ACC112 (cell line): ENCODE results near the gene UBE2O.
A peak's percentile ranks its signal among the peaks of the same experiment; 100 is the strongest.

Experiments used
- H2AFZ ChIP-seq: fragments of 200-600 bp; sonication (generic); one replicate; pipeline ENCODE4 v1.6.0; 2017; ENCODE audit warnings: antibody characterized with exemption, low read length; ENCODE audit not compliant: unreplicated experiment
- H3K27ac ChIP-seq: fragments of 200-600 bp; sonication (generic); 2 replicates; pipeline ENCODE4 v1.5.1; 2014; ENCODE audit warnings: low read depth, mild to moderate bottlenecking, antibody characterized with exemption, low read length, moderate library complexity
- H3K27me3 ChIP-seq: fragments of 200-600 bp; sonication (generic); 2 replicates; pipeline ENCODE4 v1.6.1; 2014; ENCODE audit warnings: mild to moderate bottlenecking, antibody characterized with exemption, low read length, moderate library complexity, mixed read lengths; ENCODE audit not compliant: insufficient read depth
- H3K36me3 ChIP-seq: fragments of 200-600 bp; sonication (generic); 2 replicates; pipeline ENCODE4 v1.6.1; 2016; ENCODE audit warnings: mild to moderate bottlenecking, antibody characterized with exemption, low read length, moderate library complexity, mixed read lengths; ENCODE audit not compliant: insufficient read depth
- H3K4me1 ChIP-seq: fragments of 200-600 bp; sonication (generic); one replicate; pipeline ENCODE4 v1.6.1; 2016; ENCODE audit warnings: low read length, mixed read lengths; ENCODE audit not compliant: insufficient read depth, unreplicated experiment, control insufficient read depth
- H3K4me3 ChIP-seq: fragments of 200-600 bp; sonication (generic); 2 replicates; pipeline ENCODE4 v1.5.1; 2014; ENCODE audit warnings: mild to moderate bottlenecking, low read depth, low read length
- H3K79me2 ChIP-seq: fragments of 200-600 bp; sonication (generic); one replicate; pipeline ENCODE4 v1.6.0; 2016; ENCODE audit warnings: low read length; ENCODE audit not compliant: control insufficient read depth, unreplicated experiment, insufficient read depth

UBE2O gene

DNA sequence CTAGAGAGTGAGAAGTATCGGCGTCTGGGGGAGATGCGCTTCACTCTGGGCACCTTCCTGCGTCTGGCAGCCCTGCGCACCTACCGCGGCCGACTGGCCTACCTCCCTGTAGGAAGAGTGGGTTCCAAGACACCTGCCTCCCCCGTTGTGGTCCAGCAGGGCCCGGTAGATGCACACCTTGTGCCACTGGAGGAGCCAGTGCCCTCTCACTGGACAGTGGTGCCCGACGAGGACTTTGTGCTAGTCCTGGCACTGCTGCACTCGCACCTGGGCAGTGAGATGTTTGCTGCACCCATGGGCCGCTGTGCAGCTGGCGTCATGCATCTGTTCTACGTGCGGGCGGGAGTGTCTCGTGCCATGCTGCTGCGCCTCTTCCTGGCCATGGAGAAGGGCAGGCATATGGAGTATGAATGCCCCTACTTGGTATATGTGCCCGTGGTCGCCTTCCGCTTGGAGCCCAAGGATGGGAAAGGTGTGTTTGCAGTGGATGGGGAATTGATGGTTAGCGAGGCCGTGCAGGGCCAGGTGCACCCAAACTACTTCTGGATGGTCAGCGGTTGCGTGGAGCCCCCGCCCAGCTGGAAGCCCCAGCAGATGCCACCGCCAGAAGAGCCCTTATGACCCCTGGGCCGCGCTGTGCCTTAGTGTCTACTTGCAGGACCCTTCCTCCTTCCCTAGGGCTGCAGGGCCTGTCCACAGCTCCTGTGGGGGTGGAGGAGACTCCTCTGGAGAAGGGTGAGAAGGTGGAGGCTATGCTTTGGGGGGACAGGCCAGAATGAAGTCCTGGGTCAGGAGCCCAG lies 65.8 kb downstream of the UBE2O start:
- peak overlapping the region; percentile 95; the same call in 1 of the 2 replicates for H3K27ac ChIP-seq
- peaks cover 40% of the 10 kb centered on the region for H3K79me2 ChIP-seq
- H3K27me3 ChIP-seq, result no peaks in the 10 kb centered on the region
- peak overlapping the region; percentile 85 for H3K4me3 ChIP-seq
- H3K36me3 ChIP-seq, result peaks cover 9% of the 10 kb centered on the region; the same call in 1 of the 2 replicates
- peaks cover 16% of the 10 kb centered on the region for H3K4me1 ChIP-seq
- H2AFZ ChIP-seq, result no peak overlapping the region

DNA sequence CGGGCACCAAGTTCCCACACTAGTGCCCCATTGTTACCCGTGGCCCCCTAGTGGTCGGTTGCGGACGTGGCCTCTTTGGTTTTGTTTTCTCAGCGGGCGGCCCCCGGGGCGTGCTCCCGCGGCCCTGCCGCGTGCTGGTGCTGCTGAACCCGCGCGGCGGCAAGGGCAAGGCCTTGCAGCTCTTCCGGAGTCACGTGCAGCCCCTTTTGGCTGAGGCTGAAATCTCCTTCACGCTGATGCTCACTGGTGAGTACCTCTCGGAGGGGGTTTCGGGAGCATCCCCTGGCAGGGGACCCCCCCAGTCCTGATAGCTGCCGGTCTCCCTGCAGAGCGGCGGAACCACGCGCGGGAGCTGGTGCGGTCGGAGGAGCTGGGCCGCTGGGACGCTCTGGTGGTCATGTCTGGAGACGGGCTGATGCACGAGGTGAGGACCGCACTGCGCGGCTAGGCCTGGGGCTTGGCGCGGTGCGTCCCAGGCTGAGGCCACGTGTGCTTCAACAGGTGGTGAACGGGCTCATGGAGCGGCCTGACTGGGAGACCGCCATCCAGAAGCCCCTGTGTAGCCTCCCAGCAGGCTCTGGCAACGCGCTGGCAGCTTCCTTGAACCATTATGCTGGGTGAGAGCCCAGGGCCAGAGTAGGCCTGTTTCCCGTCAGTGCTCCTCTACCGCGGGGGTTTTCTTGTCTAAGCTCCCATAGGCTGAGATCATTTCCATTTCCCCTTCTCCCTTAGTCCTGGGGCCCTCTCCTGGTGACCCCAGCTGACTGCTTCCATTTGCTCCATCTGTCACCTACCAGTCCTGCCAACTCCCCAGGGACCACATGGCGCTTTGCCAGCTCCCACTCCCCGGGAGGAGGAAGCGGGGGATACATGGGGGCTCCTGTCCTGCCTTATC lies 66.8 kb downstream of the UBE2O start:
- Histone ChIP-seq H3K4me3 (peak overlapping the region; percentile 85), H2AFZ (no peak overlapping the region), H3K27me3 (no peaks in the 10 kb centered on the region), H3K79me2 (peaks cover 42% of the 10 kb centered on the region), H3K36me3 (peaks cover 9% of the 10 kb centered on the region; the same call in 1 of the 2 replicates), H3K27ac (peak overlapping the region; percentile 95), H3K4me1 (peaks cover 22% of the 10 kb centered on the region)

DNA sequence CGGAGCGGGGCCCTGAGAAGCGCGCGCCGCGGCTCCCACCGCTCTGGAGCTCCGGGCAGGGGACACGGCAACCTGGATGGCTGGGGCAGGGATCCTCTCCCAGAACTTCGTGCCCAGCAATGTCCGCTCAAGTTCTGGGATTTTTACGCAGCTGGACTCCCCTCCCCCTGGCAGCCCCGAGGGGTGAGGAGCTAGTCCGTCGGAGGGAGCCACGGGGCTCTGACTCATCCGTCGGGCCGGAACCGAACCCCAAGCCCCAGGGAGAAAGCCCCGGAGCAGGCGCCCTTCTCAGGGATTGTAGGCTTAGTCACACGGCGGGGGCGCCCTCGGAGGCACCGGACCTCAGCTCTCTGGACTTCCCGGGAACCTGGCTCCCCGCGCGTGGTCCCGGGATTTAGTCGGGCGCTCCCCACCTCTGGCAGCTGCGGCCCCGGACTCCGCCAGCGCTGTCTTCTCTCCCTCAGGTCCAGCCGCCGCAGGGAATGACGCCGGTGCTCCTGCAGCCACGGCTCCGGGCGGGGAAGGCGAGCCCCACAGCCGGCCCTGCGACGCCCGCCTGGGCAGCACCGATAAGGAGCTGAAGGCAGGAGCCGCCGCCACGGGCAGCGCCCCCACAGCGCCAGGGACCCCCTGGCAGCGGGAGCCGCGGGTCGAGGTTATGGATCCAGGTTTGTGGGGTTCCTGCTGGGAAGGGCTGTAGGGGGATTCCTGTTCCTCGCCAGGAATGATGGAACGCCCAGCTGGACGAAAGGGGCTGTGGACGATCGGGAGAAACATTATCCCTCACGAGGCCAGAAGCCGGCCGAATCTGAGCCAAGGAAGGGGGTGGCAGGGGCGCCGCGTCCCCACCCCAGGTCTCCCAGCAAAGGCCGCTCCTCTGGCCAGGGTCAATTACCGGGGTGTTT lies 67.7 kb downstream of the UBE2O start:
- Histone ChIP-seq H3K4me1 (peaks cover 22% of the 10 kb centered on the region), H3K27me3 (no peaks in the 10 kb centered on the region), H3K4me3 (peak overlapping the region; percentile 85), H2AFZ (no peak overlapping the region), H3K27ac (peak overlapping the region; percentile 95), H3K36me3 (peaks cover 9% of the 10 kb centered on the region; the same call in 1 of the 2 replicates), H3K79me2 (peaks cover 42% of the 10 kb centered on the region)

- Histone ChIP-seq H3K27me3 (no peaks in the 10 kb centered on the region), H3K4me1 (peaks cover 22% of the 10 kb centered on the region), H3K27ac (peak within 1 kb of the TSS; percentile 95)
These were observed 68.5 kb downstream of the UBE2O start, which contains the start of gene SPHK1 for GRCh38 chr17:76384222-76384986. SPHK1 (plus strand) TSS chr17:76384609; CDS start chr17:76385645, 1,036 bp downstream.

DNA sequence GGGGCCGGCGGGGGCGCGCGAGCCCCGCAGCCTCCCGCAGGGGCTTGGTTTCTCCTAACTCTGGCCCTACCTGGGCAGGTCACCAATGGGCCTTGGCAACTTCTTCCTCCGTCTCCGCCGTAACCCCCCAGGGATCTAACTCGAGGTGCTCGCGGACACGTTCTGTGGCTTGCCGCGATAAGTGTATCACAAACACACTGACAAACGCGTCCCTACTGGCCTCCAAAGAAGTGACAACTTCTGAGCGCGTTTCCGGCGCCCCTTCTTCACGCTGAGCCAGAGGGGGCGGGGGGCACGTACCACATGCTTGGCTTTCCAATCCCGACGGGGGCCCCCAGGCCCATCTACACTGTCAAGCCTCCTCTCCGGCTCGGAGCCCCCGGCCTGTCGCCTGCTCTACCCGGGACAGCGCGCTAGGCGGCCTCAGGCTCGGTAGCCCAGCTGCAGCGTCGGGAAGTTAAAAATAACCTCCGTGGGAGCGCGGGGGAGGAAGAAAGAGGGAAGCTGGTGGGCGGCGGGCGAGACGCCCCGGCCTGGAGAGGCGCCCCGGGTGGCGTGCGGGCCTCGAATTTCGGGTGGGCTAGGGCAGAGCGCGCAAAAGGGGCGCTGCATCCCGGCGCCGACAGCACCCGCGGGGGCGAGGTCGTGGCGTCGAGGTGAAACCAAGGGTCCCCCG lies 69.3 kb downstream of the UBE2O start:
- peak overlapping the region; percentile 8 for H2AFZ ChIP-seq
- no peaks in the 10 kb centered on the region for H3K27me3 ChIP-seq
- peak overlapping the region; percentile 85 for H3K4me3 ChIP-seq
- H3K79me2 ChIP-seq, result peaks cover 42% of the 10 kb centered on the region
- peaks cover 9% of the 10 kb centered on the region; the same call in 1 of the 2 replicates for H3K36me3 ChIP-seq
- H3K4me1 ChIP-seq, result peaks cover 22% of the 10 kb centered on the region
- peak overlapping the region; percentile 95 for H3K27ac ChIP-seq

More at GRCh38 chr17:76384222-76384986, 68.5 kb downstream of the UBE2O start, which contains the start of gene SPHK1:
- H3K4me3 ChIP-seq, result peak within 1 kb of the TSS; percentile 85
- peaks cover 9% of the 10 kb centered on the region; the same call in 1 of the 2 replicates for H3K36me3 ChIP-seq
- H3K79me2 ChIP-seq, result peaks cover 42% of the 10 kb centered on the region
- peak within 1 kb of the TSS; percentile 8 for H2AFZ ChIP-seq

GRCh38 chr17:76382803-76383545 lies 70.0 kb downstream of the UBE2O start:
- Histone ChIP-seq H3K79me2 (peaks cover 40% of the 10 kb centered on the region), H3K4me1 (peaks cover 21% of the 10 kb centered on the region), H3K27me3 (no peaks in the 10 kb centered on the region), H2AFZ (no peak overlapping the region), H3K27ac (peak overlapping the region; percentile 95), H3K36me3 (peaks cover 8% of the 10 kb centered on the region; the same call in 1 of the 2 replicates), H3K4me3 (peak overlapping the region; percentile 85)

DNA sequence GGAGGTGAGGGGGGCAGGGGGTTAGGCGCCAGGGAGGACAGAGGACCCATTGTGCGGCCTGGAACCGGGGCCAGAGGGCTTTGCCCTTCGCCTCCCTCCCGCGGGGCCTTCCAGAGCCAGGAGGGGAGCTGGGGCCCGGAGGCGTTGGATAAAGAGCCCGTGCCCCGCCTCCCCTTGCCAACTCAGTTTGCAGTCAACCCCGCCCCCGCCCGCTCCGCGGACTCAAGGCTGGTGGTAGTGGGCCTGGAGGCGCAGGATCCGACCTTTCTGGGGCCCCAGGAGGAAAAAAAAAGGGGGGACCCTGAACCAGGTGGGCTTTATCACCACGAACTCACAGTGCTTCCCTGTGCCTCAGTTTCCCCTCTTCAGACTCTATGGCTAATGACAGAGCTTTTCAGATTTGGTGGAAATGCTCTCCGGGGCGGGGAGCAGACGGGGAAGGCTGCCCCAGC lies 70.6 kb downstream of the UBE2O start:
- Histone ChIP-seq H3K79me2 (peaks cover 34% of the 10 kb centered on the region), H3K36me3 (peaks cover 3% of the 10 kb centered on the region; the same call in 1 of the 2 replicates), H3K4me1 (peaks cover 15% of the 10 kb centered on the region), H3K27ac (peak overlapping the region; percentile 95), H3K4me3 (peak overlapping the region; percentile 85), H3K27me3 (no peaks in the 10 kb centered on the region), H2AFZ (no peak overlapping the region)

DNA sequence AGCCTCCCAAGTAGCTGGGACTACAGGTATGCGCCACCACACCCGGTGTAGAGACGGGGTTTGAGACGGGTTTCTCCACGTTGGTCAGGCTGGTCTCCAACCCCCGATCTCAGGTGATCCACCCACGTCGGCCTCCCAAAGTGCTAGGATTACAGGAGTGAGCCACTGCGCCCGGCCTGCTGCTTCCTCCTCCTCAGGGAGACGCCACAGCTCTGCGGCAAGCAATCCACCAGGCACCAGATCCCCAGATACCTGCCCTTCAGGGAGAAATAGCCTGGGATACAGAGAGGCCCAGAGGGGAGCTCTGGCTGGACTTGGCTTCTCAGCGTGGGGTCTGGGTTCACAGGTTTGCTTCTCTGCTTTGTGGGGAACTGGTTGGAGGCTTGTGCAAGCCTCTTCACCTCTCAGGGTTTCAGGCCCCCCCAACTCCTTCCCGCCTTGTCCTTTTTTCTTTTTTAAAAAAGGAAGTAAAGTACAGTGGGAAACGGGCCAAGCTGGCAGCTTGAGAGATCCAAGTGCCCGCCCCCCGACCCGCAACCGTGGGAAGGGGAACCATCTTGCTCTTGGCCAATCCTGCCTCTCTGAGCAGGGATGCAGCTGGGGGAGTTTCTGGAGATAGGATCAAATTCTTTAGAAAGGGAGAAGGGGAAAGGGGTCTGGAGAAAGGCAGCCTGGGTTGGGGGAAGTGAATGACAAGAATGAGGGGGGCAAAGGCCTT lies 71.2 kb downstream of the UBE2O start:
- peak overlapping the region; percentile 85 for H3K4me3 ChIP-seq
- peak overlapping the region; percentile 95 for H3K27ac ChIP-seq
- H3K4me1 ChIP-seq, result peaks cover 14% of the 10 kb centered on the region
- no peak overlapping the region for H2AFZ ChIP-seq
- peaks cover 28% of the 10 kb centered on the region for H3K79me2 ChIP-seq
- H3K36me3 ChIP-seq, result peaks cover 3% of the 10 kb centered on the region; the same call in 1 of the 2 replicates
- no peaks in the 10 kb centered on the region for H3K27me3 ChIP-seq
